Measurements from ENCODE around the gene TSPAN5.

DNA sequence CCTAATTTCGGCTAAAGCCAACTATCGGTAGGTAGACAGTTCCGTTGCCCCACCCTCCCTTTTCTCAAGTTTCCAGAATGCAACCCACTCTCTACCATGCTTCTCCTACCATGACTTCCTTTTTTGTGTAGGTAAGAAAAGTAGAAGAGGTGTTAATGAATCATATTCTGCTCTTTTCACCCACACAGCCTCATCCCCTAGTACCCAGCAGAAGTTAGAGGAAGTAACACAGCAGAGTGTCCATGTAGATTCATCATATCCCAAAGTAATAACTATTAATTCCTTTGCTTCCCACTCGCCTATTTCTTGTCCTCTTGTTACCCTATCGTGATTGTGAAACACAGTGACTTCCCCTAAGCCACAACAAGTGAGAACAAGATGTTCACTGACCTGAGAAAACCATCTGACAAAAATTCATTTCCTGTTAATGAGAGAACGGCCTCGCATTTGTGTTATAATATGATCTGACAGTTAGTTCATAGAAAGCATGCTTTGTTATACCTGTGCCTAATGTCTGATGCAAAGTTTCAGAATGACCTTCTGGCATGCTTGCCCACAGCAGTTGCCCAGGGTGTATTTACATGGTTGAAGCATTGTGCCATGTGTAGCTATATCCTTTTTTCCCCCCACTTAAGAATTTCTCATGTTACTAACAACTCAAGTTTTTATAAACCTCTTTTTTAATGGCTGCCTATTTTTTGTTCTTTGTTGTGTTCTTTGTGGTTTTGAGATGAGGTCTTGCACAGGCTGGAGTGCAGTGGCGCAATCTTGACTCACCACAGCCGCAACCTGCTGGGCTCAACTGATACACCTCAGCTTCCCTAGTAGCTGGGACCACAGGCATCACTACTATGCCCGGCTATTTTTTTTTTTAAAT, 211.7 kb downstream of the TSPAN5 start:
- no peak for TF ChIP-seq POLR2A (IDR thresholded peaks at IDR 0.05)
- TF ChIP-seq, protein P1, sequence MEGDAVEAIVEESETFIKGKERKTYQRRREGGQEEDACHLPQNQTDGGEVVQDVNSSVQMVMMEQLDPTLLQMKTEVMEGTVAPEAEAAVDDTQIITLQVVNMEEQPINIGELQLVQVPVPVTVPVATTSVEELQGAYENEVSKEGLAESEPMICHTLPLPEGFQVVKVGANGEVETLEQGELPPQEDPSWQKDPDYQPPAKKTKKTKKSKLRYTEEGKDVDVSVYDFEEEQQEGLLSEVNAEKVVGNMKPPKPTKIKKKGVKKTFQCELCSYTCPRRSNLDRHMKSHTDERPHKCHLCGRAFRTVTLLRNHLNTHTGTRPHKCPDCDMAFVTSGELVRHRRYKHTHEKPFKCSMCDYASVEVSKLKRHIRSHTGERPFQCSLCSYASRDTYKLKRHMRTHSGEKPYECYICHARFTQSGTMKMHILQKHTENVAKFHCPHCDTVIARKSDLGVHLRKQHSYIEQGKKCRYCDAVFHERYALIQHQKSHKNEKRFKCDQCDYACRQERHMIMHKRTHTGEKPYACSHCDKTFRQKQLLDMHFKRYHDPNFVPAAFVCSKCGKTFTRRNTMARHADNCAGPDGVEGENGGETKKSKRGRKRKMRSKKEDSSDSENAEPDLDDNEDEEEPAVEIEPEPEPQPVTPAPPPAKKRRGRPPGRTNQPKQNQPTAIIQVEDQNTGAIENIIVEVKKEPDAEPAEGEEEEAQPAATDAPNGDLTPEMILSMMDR (IDR thresholded peaks at IDR 0.05) = no peak

Measured in stomach (tissue), 4 donors.